SH-SY5Y (cell line): ENCODE results near the gene RAD51B.

Source experiments
- GATA2 ChIP-seq: IDR thresholded peaks from 2 replicates; pipeline ENCODE4 v1.6.1; 2011; ENCODE audit warnings: mild to moderate bottlenecking, low read depth, low read length
- GATA3 ChIP-seq: IDR thresholded peaks from 2 replicates; pipeline ENCODE4 v1.6.1; 2011; ENCODE audit warnings: low read depth, mild to moderate bottlenecking, low read length, moderate library complexity

Gene RAD51B

GRCh38 chr14:68639000-68639757 lies 819.6 kb downstream of the RAD51B start:
- TF ChIP-seq GATA2 = no peak
- no peak for TF ChIP-seq GATA3

GRCh38 chr14:68639758-68640574 lies 820.4 kb downstream of the RAD51B start:
- no peak for TF ChIP-seq GATA2
- no peak for TF ChIP-seq GATA3

- TF ChIP-seq GATA3 (no peak), GATA2 (no peak)
Measured at GRCh38 chr14:68643673-68644072, 824.1 kb downstream of the RAD51B start.

- TF ChIP-seq GATA3 (no peak), GATA2 (no peak)
Measured at GRCh38 chr14:68644101-68644500, 824.5 kb downstream of the RAD51B start.

- no peak for TF ChIP-seq GATA3
- TF ChIP-seq GATA2 = no peak
Measured at GRCh38 chr14:68645371-68645770, 825.8 kb downstream of the RAD51B start.

GRCh38 chr14:68649476-68650189 lies 830.1 kb downstream of the RAD51B start:
- TF ChIP-seq GATA3 (no peak), GATA2 (no peak)

GRCh38 chr14:68650404-68650994 lies 830.9 kb downstream of the RAD51B start:
- TF ChIP-seq GATA3 = no peak
- TF ChIP-seq GATA2 = no peak

- TF ChIP-seq GATA2 (no peak), GATA3 (no peak)
Measured at GRCh38 chr14:68651075-68651474, 831.5 kb downstream of the RAD51B start.

GRCh38 chr14:68651652-68652432 lies 832.3 kb downstream of the RAD51B start:
- TF ChIP-seq GATA3 = no peak
- no peak for TF ChIP-seq GATA2

GRCh38 chr14:68652433-68652690 lies 832.8 kb downstream of the RAD51B start:
- TF ChIP-seq GATA2 (no peak), GATA3 (no peak)

- TF ChIP-seq GATA3 (no peak), GATA2 (no peak)
Measured at GRCh38 chr14:68653108-68653507, 833.5 kb downstream of the RAD51B start.

GRCh38 chr14:68653804-68654203 lies 834.2 kb downstream of the RAD51B start:
- TF ChIP-seq GATA3 (no peak), GATA2 (no peak)

GRCh38 chr14:68654471-68654941 lies 834.9 kb downstream of the RAD51B start:
- no peak for TF ChIP-seq GATA2
- no peak for TF ChIP-seq GATA3
